ENCODE results near the gene ALDOA.

The ALDOA gene

GRCh38 chr16:30117768-30118167, 52.2 kb downstream of the ALDOA start:
- no peak for DNase-seq

DNA sequence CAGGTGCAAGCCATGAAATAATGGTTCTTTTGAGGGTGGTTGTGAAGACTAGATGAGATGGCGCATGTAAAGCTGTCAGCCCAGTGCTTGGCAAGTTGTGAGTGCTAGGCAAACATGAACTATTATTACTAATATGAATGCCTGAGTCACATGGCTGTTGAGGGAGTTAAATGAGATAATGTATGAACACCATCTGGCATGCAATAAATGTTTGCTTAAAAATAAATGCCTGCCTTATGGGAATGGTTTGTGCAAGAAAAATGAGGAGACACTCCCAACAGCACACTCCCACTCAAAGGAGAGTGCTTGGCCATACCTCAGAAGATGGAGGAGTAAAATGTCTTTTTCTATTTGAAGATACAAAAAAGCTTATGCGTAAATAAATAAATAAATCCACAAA, 53.9 kb downstream of the ALDOA start:
- no peak for DNase-seq
